OCI-LY1 (cell line): ENCODE measurements around the gene DUSP22.

Experiments
- CTCF ChIP-seq: fragments of 200-600 bp; sonication (generic), shearing (Covaris generic); IDR thresholded peaks from 2 replicates; pipeline ENCODE4 v1.5.1; 2017; ENCODE audit warnings: mild to moderate bottlenecking, antibody characterized with exemption, low read length, moderate library complexity, mixed read lengths
- EZH2 ChIP-seq: fragments of 200-600 bp; sonication (generic), shearing (Covaris generic); IDR thresholded peaks from 2 replicates; pipeline ENCODE4 v1.8.0; 2017; ENCODE audit warnings: borderline replicate concordance, mixed run types, mild to moderate bottlenecking, antibody characterized with exemption, low read length, moderate library complexity, mixed read lengths

GRCh38 chr6:343226-343935 is 51.1 kb downstream of the DUSP22 start:
- TF ChIP-seq CTCF = no peak
- no peak for TF ChIP-seq EZH2
